ENCODE measurements around the gene SLC9A7. TPM values are rescaled to one million over a fixed set of nuclear protein-coding genes. Genes with fewer than 3 reads are reported as not detected.

SLC9A7 gene
- total RNA-seq, 2 experiments from 2014 or later = 2.2 to 3.2 TPM

GRCh38 chrX:46573892-46574773 is 184.8 kb downstream of the SLC9A7 start:
- Mint-ChIP-seq H3K4me1 (ENCODE audit: low read depth) (peaks cover 41% of the 10 kb centered on the region), H3K27ac (peak overlapping the region; percentile 78), H3K9me3 (no peaks in the 10 kb centered on the region), H3K27me3 (no peaks in the 10 kb centered on the region), H3K4me3 (peak overlapping the region; percentile 74), H3K36me3 (ENCODE audit: low read depth) (peaks cover 5% of the 10 kb centered on the region)
- Histone ChIP-seq H3K36me3 (ENCODE audit: insufficient read depth, low read length) (no peaks in the 10 kb centered on the region), H3K27ac (ENCODE audit: low read depth in 1 of 2, low read length in 2 of 2) (peak overlapping the region; percentile 52 to 64), H3K4me1 (ENCODE audit: insufficient read depth, low read length) (peaks cover 57% of the 10 kb centered on the region), H3K9me3 (ENCODE audit: control insufficient read depth in 1 of 2, insufficient read depth in 1 of 2, low read length in 2 of 2) (no peaks in the 10 kb centered on the region), H3K27me3 (ENCODE audit: control insufficient read depth in 1 of 2, insufficient read depth in 2 of 2, low read length in 2 of 2) (no peaks in the 10 kb centered on the region), H3K4me3 (ENCODE audit: low read length) (peak overlapping the region; percentile 71)
- DNase-seq (peak; percentile 52 to 90 (median 68)), ATAC-seq (ENCODE audit: poor library complexity) (peak; percentile 73)
- ChIA-PET CTCF (interaction anchor here (0.6 to 1.4 kb wide), 3 partner anchors 14 to 68 kb away, joined by 3 to 6 read pairs (median 4); no protein-coding TSS in a partner anchor), POLR2A (interaction anchor here (0.6 to 2.2 kb wide), 6 partner anchors 14 to 806 kb away, joined by 3 to 9 read pairs (median 4); no protein-coding TSS in a partner anchor)
- no peak for TF ChIP-seq CTCF (IDR thresholded peaks at IDR 0.05)
- intact Hi-C loops (cut with DNase I, micrococcal nuclease) = loop anchor here (1.0 to 10.0 kb wide), 4 partner anchors 15 to 769 kb away; no protein-coding TSS in a partner anchor

GRCh38 chrX:46573331-46573891 is 185.5 kb downstream of the SLC9A7 start, which contains the start of gene CHST7:
Gene CHST7, plus strand, starts transcription at chrX:46573765. Its CDS starts 167 bp downstream, at chrX:46573932.
- Mint-ChIP-seq H3K4me1 (ENCODE audit: low read depth) (peaks cover 39% of the 10 kb centered on the region), H3K4me3 (peak within 1 kb of the TSS; percentile 74), H3K27me3 (no peaks in the 10 kb centered on the region), H3K27ac (peak within 1 kb of the TSS; percentile 78), H3K9me3 (no peaks in the 10 kb centered on the region), H3K36me3 (ENCODE audit: low read depth) (peaks cover 5% of the 10 kb centered on the region)
- Histone ChIP-seq H3K36me3 (ENCODE audit: insufficient read depth, low read length) (no peaks in the 10 kb centered on the region), H3K9me3 (ENCODE audit: control insufficient read depth in 1 of 2, insufficient read depth in 1 of 2, low read length in 2 of 2) (no peaks in the 10 kb centered on the region), H3K4me1 (ENCODE audit: insufficient read depth, low read length) (peaks cover 50% of the 10 kb centered on the region), H3K27ac (ENCODE audit: low read depth in 1 of 2, low read length in 2 of 2) (peak within 1 kb of the TSS; percentile 52 to 64), H3K27me3 (ENCODE audit: control insufficient read depth in 1 of 2, insufficient read depth in 2 of 2, low read length in 2 of 2) (no peaks in the 10 kb centered on the region), H3K4me3 (ENCODE audit: low read length) (peak within 1 kb of the TSS; percentile 71)
- ChIA-PET POLR2A (interaction anchor here (0.6 to 2.2 kb wide), 7 partner anchors 13 to 805 kb away, joined by 3 to 9 read pairs (median 6); no protein-coding TSS in a partner anchor), CTCF (interaction anchor here (1.1 to 1.5 kb wide), 3 partner anchors 17 to 69 kb away, joined by 3 to 5 read pairs (median 4); no protein-coding TSS in a partner anchor)
- DNase-seq (peak; percentile 18 to 81 (median 46)), ATAC-seq (ENCODE audit: poor library complexity) (peak; percentile 54)
- intact Hi-C loops (cut with DNase I, micrococcal nuclease) = loop anchor here (5.0 to 10.0 kb wide), 3 partner anchors 69 to 769 kb away; no protein-coding TSS in a partner anchor
- no peak for TF ChIP-seq CTCF (IDR thresholded peaks at IDR 0.05)

GRCh38 chrX:46572340-46572936 is 186.5 kb downstream of the SLC9A7 start:
- Mint-ChIP-seq H3K27me3 (no peaks in the 10 kb centered on the region), H3K4me1 (ENCODE audit: low read depth) (peaks cover 39% of the 10 kb centered on the region), H3K4me3 (peak overlapping the region; percentile 74), H3K27ac (peak overlapping the region; percentile 78), H3K36me3 (ENCODE audit: low read depth) (peaks cover 5% of the 10 kb centered on the region), H3K9me3 (no peaks in the 10 kb centered on the region)
- Histone ChIP-seq H3K9me3 (ENCODE audit: control insufficient read depth in 1 of 2, insufficient read depth in 1 of 2, low read length in 2 of 2) (no peaks in the 10 kb centered on the region), H3K27ac (ENCODE audit: low read depth in 1 of 2, low read length in 2 of 2) (peak overlapping the region; percentile 48 to 64), H3K36me3 (ENCODE audit: insufficient read depth, low read length) (no peaks in the 10 kb centered on the region), H3K4me1 (ENCODE audit: insufficient read depth, low read length) (peaks cover 43% of the 10 kb centered on the region), H3K27me3 (ENCODE audit: control insufficient read depth in 1 of 2, insufficient read depth in 2 of 2, low read length in 2 of 2) (no peaks in the 10 kb centered on the region), H3K4me3 (ENCODE audit: low read length) (peak overlapping the region; percentile 71)
- ChIA-PET POLR2A (interaction anchor here (0.7 to 2.2 kb wide), 6 partner anchors 14 to 71 kb away, joined by 3 to 9 read pairs (median 5); no protein-coding TSS in a partner anchor), CTCF (interaction anchor here (0.6 to 1.5 kb wide), 5 partner anchors 18 to 264 kb away, joined by 3 to 5 read pairs (median 3); no protein-coding TSS in a partner anchor)
- DNase-seq (peak in 5 of 14 experiments; percentile 5 to 72 (median 62)), ATAC-seq (ENCODE audit: poor library complexity) (peak; percentile 23)
- TF ChIP-seq CTCF (IDR thresholded peaks at IDR 0.05) = peak; percentile 31
- intact Hi-C loops (cut with DNase I, micrococcal nuclease) = loop anchor here (5.0 to 10.0 kb wide), 3 partner anchors 70 to 768 kb away; no protein-coding TSS in a partner anchor
